HepG2 (cell line): Measurements from ENCODE around the gene NFE2. TPM values are rescaled to one million over a fixed set of nuclear protein-coding genes. Genes with fewer than 3 reads are reported as not detected.

Experiments used
- ARID5B ChIP-seq: IDR thresholded peaks from 2 replicates; pipeline ENCODE4 v1.4.0; 2020; ENCODE audit warnings: mild to moderate bottlenecking, missing genetic modification reagents
- BCL6 ChIP-seq: IDR thresholded peaks from 2 replicates; pipeline ENCODE4 v1.6.1; 2016; ENCODE audit warnings: missing genetic modification reagents, missing compliant biosample characterization
- BRF2 ChIP-seq: sonication (generic); formaldehyde crosslinking; IDR thresholded peaks from 2 replicates; pipeline ENCODE4 v1.8.1; 2022; ENCODE audit warnings: mild to moderate bottlenecking, missing genetic modification reagents
- HMG20B ChIP-seq: conservative IDR thresholded peaks from 2 replicates; pipeline ENCODE4 v1.6.1; 2016; ENCODE audit warnings: missing genetic modification reagents, missing compliant biosample characterization
- NCOA2 ChIP-seq: sonication (generic); formaldehyde crosslinking; IDR thresholded peaks from 2 replicates; pipeline ENCODE4 v1.8.0; 2022; ENCODE audit warnings: inconsistent platforms
- NCOA5 ChIP-seq: sonication (generic); formaldehyde crosslinking; IDR thresholded peaks from 2 replicates; pipeline ENCODE4 v1.4.0; 2020; ENCODE audit warnings: missing genetic modification reagents
- PBX2 ChIP-seq: IDR thresholded peaks from 2 replicates; pipeline ENCODE4 v1.6.1; 2016; ENCODE audit warnings: control low read depth
- RNF2 ChIP-seq: fragments of 450-650 bp; conservative IDR thresholded peaks from 2 replicates; pipeline ENCODE4 v1.6.1; 2016; ENCODE audit warnings: low read depth
- SOX6 ChIP-seq, 2 experiments: fragments of 450-650 bp in 1 of 2; sonication (generic) in 1 of 2; formaldehyde crosslinking in 1 of 2; IDR thresholded peaks; 2 replicates each; pipeline versions ENCODE4 v1.4.0 to v1.6.1; 2017 to 2020; ENCODE audit warnings: antibody characterized with exemption in 1 of 2, mild to moderate bottlenecking in 1 of 2, missing genetic modification reagents in 1 of 2
- TEF ChIP-seq: sonication (generic); formaldehyde crosslinking; IDR thresholded peaks from 2 replicates; pipeline ENCODE4 v1.5.0; 2020; ENCODE audit warnings: missing genetic modification reagents
- ZNF230 ChIP-seq: sonication (generic); formaldehyde crosslinking; IDR thresholded peaks from 2 replicates; pipeline ENCODE4 v1.4.0; 2020; ENCODE audit warnings: mild to moderate bottlenecking, missing genetic modification reagents
- ZNF552 ChIP-seq: sonication (generic); formaldehyde crosslinking; IDR thresholded peaks from 2 replicates; pipeline ENCODE4 v1.9.0; 2022; ENCODE audit warnings: missing genetic modification reagents, mild to moderate bottlenecking, borderline replicate concordance
- ZNF619 ChIP-seq: sonication (generic); formaldehyde crosslinking; IDR thresholded peaks from 2 replicates; pipeline ENCODE4 v1.4.0; 2020; ENCODE audit warnings: mild to moderate bottlenecking, missing genetic modification reagents
- ZNF737 ChIP-seq: sonication (generic); formaldehyde crosslinking; IDR thresholded peaks from 2 replicates; pipeline ENCODE4 v1.5.0; 2020; ENCODE audit warnings: missing genetic modification reagents, mild to moderate bottlenecking, borderline replicate concordance
- ZNF772 ChIP-seq: sonication (generic); formaldehyde crosslinking; IDR thresholded peaks from 2 replicates; pipeline ENCODE4 v1.5.0; 2020; ENCODE audit warnings: mild to moderate bottlenecking, missing genetic modification reagents
- polyA plus RNA-seq, 8 experiments: library from polyadenylated mRNA; depleted of rRNA in 3 of 8; stranded (reverse) in 7 of 8; unstranded in 1 of 8; fragments of >200 nt; fragmentation: Illumina TruSeq in 4 of 8; extraction: Trizol in 4 of 8; gene quantifications; 2 replicates each; pipeline versions ENCODE4 v1.2.1 to v1.2.3, GENCODE V29; 2011 to 2016; ENCODE audit warnings: low read depth in 4 of 8, missing spikeins in 1 of 8, mixed read lengths in 1 of 8; ENCODE audit not compliant: insufficient read depth in 1 of 8
- total RNA-seq, 5 experiments: library from RNA; depleted of rRNA; stranded (reverse); fragments of >200 nt; fragmentation: Illumina TruSeq; extraction: Trizol; gene quantifications; 2 replicates each; pipeline ENCODE4 v1.2.3, GENCODE V29; 2016; ENCODE audit warnings: low read depth in 1 of 5
- TF ChIP-seq, protein P1 (sequence below): sonication (generic); formaldehyde crosslinking; IDR thresholded peaks from 2 replicates; pipeline ENCODE4 v1.5.0; 2020; ENCODE audit warnings: mild to moderate bottlenecking, missing genetic modification reagents
- TF ChIP-seq, protein P2 (sequence below): sonication (generic); formaldehyde crosslinking; IDR thresholded peaks from 2 replicates; pipeline ENCODE4 v1.4.0; 2020; ENCODE audit warnings: missing genetic modification reagents

Gene NFE2
- total and polyA plus RNA-seq, 2 of the 13 experiments (the other 11 are each of a cell fraction or from before 2014, with no cell fraction given): 4.5 to 7.8 TPM

DNA sequence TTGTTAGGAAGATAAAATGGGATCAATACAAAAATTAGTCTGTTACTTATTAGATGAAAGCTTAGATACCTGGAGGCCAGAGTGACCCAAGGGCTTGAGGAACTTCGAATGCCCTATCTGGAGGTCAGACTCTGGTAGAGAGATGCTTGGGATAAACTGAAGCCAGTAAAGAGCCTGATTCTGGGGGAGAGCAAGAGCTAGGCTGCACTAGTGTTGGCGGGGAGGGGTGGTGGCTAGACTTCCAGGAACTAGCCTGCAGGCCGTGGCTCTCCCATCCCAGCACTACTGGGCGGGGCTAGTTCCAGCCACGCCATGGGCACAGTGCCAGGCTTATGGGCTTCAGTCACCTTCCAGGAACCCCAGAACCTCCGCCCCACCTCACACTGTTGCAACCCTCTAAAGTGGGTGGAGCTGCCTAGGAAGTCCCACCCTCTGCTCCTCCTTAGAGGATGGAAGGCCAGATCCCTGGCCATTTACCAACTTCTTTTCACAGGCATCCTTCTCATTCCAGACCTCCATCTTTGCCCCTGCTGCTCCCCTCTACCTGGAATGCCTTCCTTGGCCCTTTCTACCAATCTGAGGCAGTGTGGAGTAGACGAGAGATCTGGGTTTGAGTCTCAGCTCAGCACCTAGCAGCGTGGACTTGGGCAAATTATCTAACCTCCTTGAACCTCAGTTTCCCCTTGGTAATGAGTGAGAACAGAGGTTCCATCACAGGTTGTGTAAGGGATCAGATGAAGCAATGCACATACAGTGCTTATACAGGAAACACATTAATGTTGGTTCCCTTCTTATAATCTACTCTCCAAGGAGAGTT lies 6.3 kb upstream of the NFE2 start (continued):
- TF ChIP-seq, protein P1, sequence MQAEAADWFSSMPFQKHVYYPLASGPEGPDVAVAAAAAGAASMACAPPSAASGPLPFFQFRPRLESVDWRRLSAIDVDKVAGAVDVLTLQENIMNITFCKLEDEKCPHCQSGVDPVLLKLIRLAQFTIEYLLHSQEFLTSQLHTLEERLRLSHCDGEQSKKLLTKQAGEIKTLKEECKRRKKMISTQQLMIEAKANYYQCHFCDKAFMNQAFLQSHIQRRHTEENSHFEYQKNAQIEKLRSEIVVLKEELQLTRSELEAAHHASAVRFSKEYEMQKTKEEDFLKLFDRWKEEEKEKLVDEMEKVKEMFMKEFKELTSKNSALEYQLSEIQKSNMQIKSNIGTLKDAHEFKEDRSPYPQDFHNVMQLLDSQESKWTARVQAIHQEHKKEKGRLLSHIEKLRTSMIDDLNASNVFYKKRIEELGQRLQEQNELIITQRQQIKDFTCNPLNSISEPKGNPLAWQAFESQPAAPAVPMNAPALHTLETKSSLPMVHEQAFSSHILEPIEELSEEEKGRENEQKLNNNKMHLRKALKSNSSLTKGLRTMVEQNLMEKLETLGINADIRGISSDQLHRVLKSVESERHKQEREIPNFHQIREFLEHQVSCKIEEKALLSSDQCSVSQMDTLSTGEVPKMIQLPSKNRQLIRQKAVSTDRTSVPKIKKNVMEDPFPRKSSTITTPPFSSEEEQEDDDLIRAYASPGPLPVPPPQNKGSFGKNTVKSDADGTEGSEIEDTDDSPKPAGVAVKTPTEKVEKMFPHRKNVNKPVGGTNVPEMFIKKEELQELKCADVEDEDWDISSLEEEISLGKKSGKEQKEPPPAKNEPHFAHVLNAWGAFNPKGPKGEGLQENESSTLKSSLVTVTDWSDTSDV: no peak
- TF ChIP-seq ARID5B (CRISPR knock-in tag) (peak; percentile 32; the same call in 1 of the 2 replicates), ZNF772 (CRISPR knock-in tag) (no peak), HMG20B (CRISPR knock-in tag) (0 out of 2 replicates have a peak, but pooled peaks have one; percentile 46), BCL6 (peak; percentile 96), RNF2 (no peak), ZNF552 (CRISPR knock-in tag) (no peak), SOX6 (IDR thresholded peaks at IDR 0.05) (no peak), SOX6 (CRISPR knock-in tag; IDR thresholded peaks at IDR 0.05) (peak; percentile 35; the same call in 1 of the 2 replicates), ZNF230 (no peak), TEF (no peak), NCOA5 (CRISPR knock-in tag) (no peak), ZNF737 (CRISPR knock-in tag) (no peak), ZNF619 (CRISPR knock-in tag) (no peak), BRF2 (no peak), PBX2 (CRISPR knock-in tag) (no peak), NCOA2 (peak; percentile 46; the same call in 1 of the 2 replicates)
- TF ChIP-seq, protein P2, sequence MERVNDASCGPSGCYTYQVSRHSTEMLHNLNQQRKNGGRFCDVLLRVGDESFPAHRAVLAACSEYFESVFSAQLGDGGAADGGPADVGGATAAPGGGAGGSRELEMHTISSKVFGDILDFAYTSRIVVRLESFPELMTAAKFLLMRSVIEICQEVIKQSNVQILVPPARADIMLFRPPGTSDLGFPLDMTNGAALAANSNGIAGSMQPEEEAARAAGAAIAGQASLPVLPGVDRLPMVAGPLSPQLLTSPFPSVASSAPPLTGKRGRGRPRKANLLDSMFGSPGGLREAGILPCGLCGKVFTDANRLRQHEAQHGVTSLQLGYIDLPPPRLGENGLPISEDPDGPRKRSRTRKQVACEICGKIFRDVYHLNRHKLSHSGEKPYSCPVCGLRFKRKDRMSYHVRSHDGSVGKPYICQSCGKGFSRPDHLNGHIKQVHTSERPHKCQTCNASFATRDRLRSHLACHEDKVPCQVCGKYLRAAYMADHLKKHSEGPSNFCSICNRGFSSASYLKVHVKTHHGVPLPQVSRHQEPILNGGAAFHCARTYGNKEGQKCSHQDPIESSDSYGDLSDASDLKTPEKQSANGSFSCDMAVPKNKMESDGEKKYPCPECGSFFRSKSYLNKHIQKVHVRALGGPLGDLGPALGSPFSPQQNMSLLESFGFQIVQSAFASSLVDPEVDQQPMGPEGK (CRISPR knock-in tag): peak; percentile 42; the same call in 1 of the 2 replicates
